Measurements from ENCODE around the gene PLXDC2.

GRCh38 chr10:19840776-19841175, 24.5 kb downstream of the PLXDC2 start:
- TF ChIP-seq POLR2A (IDR thresholded peaks at IDR 0.05) (no peak), POLR2AphosphoS5 (IDR thresholded peaks at IDR 0.05) (no peak)
- TF ChIP-seq, protein P1, sequence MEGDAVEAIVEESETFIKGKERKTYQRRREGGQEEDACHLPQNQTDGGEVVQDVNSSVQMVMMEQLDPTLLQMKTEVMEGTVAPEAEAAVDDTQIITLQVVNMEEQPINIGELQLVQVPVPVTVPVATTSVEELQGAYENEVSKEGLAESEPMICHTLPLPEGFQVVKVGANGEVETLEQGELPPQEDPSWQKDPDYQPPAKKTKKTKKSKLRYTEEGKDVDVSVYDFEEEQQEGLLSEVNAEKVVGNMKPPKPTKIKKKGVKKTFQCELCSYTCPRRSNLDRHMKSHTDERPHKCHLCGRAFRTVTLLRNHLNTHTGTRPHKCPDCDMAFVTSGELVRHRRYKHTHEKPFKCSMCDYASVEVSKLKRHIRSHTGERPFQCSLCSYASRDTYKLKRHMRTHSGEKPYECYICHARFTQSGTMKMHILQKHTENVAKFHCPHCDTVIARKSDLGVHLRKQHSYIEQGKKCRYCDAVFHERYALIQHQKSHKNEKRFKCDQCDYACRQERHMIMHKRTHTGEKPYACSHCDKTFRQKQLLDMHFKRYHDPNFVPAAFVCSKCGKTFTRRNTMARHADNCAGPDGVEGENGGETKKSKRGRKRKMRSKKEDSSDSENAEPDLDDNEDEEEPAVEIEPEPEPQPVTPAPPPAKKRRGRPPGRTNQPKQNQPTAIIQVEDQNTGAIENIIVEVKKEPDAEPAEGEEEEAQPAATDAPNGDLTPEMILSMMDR (IDR thresholded peaks at IDR 0.05 in 8 of 11, conservative IDR thresholded peaks at IDR 0.05 in 3 of 11) = no peak
